Dendritic cell treated with granulocyte-macrophage colony-stimulating factor and Interleukin-4, amounts not matched to agents 40 ng/mL and 50 ng/mL, for 4 days (primary cell): ENCODE measurements around the gene AJAP1.

ENCODE experiments used
- H3K27ac Mint-ChIP-seq: one replicate; pipeline ENCODE4 v1.8.0; 2022; ENCODE audit warnings: mild to moderate bottlenecking, mixed read lengths
- H3K27me3 Mint-ChIP-seq: one replicate; pipeline ENCODE4 v1.8.0; 2022; ENCODE audit warnings: mild to moderate bottlenecking, mixed read lengths
- H3K36me3 Mint-ChIP-seq: one replicate; pipeline ENCODE4 v1.8.0; 2022; ENCODE audit warnings: low read depth, mixed read lengths
- H3K4me1 Mint-ChIP-seq: one replicate; pipeline ENCODE4 v1.8.0; 2022; ENCODE audit warnings: low read depth, mixed read lengths
- H3K4me3 Mint-ChIP-seq: one replicate; pipeline ENCODE4 v1.8.0; 2022; ENCODE audit warnings: mild to moderate bottlenecking, moderate library complexity, mixed read lengths
- H3K9me3 Mint-ChIP-seq: one replicate; pipeline ENCODE4 v1.8.0; 2022; ENCODE audit warnings: mixed read lengths
- intact Hi-C: fragments of 100-400 bp; cut with micrococcal nuclease; formaldehyde crosslinking; loops from one replicate; pipeline ENCODE4 v1.15.0; 2022

AJAP1 gene

DNA sequence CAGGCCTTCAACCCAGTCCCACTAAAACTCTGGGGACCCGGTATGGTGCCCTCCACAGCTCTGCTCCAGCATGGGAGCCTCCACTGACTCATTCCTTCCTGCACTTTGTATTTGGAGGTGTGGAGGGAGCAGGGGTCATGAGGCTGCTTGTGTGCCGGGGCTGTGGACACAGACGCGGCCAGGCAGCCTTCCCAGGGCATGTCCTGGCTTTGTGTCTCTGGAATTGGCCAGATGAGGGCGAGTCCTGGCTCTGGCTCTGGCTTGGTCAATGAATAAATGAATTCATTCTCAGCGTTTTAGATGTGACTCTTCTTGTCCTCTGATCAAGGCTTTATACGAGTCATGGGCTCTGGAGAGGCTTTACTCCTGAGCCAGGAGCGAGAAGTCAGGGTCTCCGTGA lies 19.1 kb downstream of the AJAP1 start:
- no peaks in the 10 kb centered on the region for H3K4me1 Mint-ChIP-seq
- no peak overlapping the region for H3K27ac Mint-ChIP-seq
- intact Hi-C loops: no loop called here
- peaks cover 7% of the 10 kb centered on the region for H3K9me3 Mint-ChIP-seq
- H3K36me3 Mint-ChIP-seq: no peaks in the 10 kb centered on the region
- no peaks in the 10 kb centered on the region for H3K27me3 Mint-ChIP-seq
- no peak overlapping the region for H3K4me3 Mint-ChIP-seq

DNA sequence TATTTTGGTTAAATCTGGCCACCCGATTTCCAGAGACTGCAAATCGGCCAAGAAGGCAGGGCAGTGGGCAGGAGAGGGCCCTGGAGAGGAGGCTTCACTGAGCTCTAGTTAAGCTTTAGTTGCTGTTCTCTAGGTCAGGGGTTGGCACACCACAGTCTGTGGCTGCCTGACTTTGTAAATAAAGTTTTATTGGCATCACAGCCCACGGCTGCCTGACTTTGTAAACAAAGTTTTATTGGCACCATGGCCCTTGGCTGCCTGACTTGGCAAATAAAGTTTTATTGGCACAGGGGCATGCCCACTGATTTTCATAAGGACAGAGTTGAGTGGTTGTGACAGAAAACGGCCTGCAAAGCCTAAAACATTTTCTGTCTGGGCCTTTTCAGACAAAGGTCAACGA lies 19.7 kb downstream of the AJAP1 start:
- intact Hi-C loops: no loop called here
- Mint-ChIP-seq H3K36me3 (no peaks in the 10 kb centered on the region), H3K27ac (no peak overlapping the region), H3K27me3 (no peaks in the 10 kb centered on the region), H3K4me1 (no peaks in the 10 kb centered on the region), H3K4me3 (no peak overlapping the region), H3K9me3 (peaks cover 10% of the 10 kb centered on the region)

DNA sequence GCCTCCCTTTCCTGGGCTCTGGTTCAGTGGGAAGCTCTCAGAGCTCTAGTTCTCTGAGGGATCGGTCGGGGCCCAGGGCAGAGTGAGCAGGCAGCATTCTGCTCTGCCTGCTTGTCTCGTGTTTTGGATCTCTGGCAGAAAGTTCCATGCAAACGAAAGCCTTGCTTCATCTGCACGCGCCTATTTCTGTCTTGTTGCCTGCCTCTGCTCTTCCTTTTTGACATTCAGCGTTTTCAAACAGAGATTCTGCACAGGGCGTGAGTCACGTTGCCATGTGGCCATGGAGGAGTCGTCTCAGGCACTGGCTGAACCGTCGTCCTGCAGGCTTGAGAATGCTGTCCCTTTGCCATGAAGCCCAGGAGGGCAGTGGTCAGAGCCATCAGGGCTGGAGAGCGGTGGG lies 20.3 kb downstream of the AJAP1 start:
- Mint-ChIP-seq H3K27ac (no peak overlapping the region), H3K4me3 (no peak overlapping the region), H3K27me3 (no peaks in the 10 kb centered on the region)

DNA sequence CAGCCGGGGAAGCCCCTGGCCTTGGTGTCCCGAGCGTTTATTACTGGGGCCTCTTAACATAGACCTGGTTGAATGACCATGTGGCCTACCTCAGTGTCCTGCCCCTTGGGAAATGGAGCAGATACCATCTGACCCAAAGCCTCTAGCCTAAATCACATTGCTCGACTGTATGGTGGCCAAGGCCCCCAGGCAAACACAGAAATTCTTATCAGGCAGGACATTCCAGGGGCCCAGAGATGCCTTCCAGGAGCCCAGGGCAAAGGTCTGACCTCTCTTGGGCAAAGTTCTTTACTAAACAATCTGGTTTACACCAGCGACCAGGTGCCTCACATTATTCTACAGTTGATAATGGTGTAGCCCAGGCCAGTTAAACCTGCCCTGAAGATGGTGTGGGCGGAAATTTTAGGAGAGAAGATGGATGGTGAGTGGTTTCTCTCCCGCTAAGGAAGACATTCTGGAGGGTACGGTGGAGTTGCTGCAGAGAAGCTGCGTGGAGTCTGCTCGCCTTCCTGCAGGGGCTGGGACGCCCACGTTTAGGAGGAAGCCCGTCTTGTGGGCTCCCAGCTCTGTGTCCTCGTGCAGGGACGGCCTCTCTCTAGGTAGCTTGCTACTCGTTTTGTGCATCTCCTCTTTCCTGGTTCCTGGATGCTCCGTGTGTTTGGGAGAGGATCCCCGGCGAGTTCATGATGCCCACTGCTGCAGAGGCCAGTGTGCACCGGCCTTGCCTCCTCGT lies 21.2 kb downstream of the AJAP1 start:
- Mint-ChIP-seq H3K9me3 (peaks cover 15% of the 10 kb centered on the region), H3K27me3 (no peaks in the 10 kb centered on the region), H3K4me3 (no peak overlapping the region), H3K27ac (no peak overlapping the region), H3K4me1 (no peaks in the 10 kb centered on the region), H3K36me3 (no peaks in the 10 kb centered on the region)
- intact Hi-C loops: no loop called here

More for the DNA sequence above, 20.3 kb downstream of the AJAP1 start:
- intact Hi-C loops: no loop called here
- Mint-ChIP-seq H3K9me3 (peaks cover 11% of the 10 kb centered on the region), H3K36me3 (no peaks in the 10 kb centered on the region), H3K4me1 (no peaks in the 10 kb centered on the region)

DNA sequence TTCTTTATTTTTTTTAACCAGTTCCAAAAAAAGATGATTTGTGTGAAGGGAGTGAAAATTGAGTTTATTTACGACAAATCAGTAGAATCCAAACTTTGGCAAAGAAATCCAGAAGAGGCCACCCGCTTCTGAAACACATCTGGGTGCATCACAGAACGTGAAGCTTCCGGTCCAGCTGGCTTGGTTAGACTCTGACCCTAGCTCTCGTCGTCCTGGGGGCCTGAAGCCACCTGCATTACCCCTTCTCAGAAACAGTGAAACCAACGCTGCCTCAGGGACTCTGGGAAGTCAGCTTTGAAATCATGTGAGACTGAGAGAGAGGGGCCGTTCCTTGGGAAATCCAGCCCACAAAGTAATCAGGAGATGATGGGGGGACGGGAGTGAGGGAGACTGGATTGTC lies 21.8 kb downstream of the AJAP1 start:
- intact Hi-C loops: no loop called here
- H3K9me3 Mint-ChIP-seq: peaks cover 15% of the 10 kb centered on the region
- H3K4me3 Mint-ChIP-seq: no peak overlapping the region
- no peaks in the 10 kb centered on the region for H3K4me1 Mint-ChIP-seq
- no peaks in the 10 kb centered on the region for H3K36me3 Mint-ChIP-seq
- no peak overlapping the region for H3K27ac Mint-ChIP-seq
- no peaks in the 10 kb centered on the region for H3K27me3 Mint-ChIP-seq

DNA sequence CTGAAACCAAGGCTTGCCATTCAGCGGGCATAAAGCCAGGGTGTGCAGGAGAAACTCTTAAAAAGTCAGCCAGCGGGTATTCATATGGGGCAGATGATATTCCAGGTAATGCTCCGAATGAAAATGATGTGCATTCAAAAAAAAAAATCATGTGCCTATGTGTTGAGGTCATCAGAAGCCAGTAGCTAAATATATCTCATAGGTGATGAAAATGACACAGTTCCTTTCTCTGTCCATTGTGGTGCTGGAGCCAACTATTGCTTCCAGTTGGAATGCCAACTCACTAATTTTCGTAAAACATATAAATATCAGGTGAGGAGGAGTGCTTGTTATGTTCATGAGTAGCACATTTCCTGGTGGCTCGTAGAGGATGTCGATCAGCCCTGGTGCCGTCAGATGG lies 23.2 kb downstream of the AJAP1 start:
- intact Hi-C loops: no loop called here
- peaks cover 15% of the 10 kb centered on the region for H3K9me3 Mint-ChIP-seq
- no peaks in the 10 kb centered on the region for H3K36me3 Mint-ChIP-seq
- H3K4me3 Mint-ChIP-seq: no peak overlapping the region
- H3K27me3 Mint-ChIP-seq: no peaks in the 10 kb centered on the region
- H3K27ac Mint-ChIP-seq: no peak overlapping the region
- H3K4me1 Mint-ChIP-seq: no peaks in the 10 kb centered on the region

DNA sequence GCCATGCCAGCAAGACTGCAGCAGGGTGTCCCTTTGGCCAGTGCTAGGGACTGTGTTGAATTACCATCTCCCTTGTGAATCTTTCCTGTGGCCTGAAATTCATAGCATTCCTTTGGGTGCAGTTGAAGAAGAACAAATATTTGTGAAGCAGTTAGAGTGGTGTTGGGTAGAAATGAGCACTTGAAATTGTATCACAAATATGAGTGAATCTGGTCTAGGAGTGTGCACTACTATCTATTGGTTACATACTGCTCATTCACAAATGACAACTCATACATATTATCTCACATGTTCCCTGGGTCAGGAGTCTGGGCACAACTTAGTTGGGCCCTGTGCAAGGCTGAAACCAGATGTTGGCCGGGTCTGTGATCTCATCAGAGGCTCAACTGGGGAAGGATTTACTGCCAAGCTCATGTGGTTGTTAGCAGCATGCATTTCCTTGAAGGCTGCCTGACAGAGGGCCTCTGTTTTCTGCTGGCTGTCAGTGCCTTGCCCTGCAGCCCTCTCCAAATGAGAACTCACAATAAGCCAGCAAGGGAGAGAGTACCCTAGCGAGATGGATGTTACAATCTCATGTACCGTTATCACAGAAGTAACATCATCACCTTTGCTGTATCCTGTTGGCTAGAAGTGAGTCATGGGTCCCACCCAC lies 23.8 kb downstream of the AJAP1 start:
- Mint-ChIP-seq H3K4me3 (no peak overlapping the region), H3K27ac (no peak overlapping the region), H3K9me3 (peaks cover 15% of the 10 kb centered on the region), H3K4me1 (no peaks in the 10 kb centered on the region), H3K36me3 (no peaks in the 10 kb centered on the region), H3K27me3 (no peaks in the 10 kb centered on the region)
- intact Hi-C loops: no loop called here

DNA sequence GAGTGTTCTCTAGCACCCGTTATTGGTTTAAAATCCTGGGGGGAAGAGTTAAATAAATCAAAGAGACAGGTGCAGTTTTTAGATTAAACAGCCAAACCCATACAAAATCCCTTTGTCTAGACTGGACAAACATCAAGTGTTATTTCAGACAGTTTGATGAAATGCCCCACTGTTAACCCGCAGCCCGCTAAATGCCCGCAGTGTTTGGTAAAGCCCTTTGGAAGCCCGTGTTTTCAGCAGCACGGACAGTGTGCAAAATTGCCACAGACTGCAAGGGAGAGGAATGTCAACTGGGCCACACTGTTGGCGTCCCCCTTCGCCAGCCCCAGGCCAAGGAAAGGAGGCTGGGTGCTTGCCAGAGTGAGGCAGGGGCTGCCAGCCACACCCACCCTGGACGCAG lies 26.6 kb downstream of the AJAP1 start:
- Mint-ChIP-seq H3K27me3 (no peaks in the 10 kb centered on the region), H3K27ac (no peak overlapping the region), H3K4me1 (no peaks in the 10 kb centered on the region), H3K4me3 (no peak overlapping the region), H3K9me3 (peaks cover 15% of the 10 kb centered on the region), H3K36me3 (no peaks in the 10 kb centered on the region)
- intact Hi-C loops: no loop called here

DNA sequence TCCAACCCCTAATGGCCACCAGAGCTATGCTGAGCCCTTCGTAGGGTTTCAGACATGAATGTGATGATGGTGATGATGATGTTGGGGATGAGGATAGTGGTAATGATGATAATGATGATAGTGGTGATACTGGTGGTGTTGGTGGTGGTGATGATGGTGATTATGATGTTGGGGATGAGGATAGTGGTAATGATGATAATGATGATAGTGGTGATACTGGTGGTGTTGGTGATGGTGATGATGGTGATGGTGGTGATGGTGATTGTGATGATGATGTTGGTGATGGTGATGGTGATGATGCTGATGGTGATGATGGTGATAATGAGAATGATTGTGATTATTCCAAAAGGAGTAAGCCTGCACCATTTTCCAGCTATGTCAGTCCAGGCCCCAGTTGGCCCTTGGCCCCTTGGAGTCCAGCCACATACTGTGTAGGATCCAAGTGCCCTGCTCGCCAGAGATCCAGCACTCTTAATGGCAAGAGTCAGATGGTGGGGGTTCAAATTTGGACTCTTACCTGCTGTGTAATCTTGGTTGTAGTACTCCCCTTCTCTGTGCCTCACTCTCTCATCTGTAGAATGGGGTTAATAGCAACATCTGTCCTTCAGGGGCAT lies 28.3 kb downstream of the AJAP1 start:
- Mint-ChIP-seq H3K4me1 (no peaks in the 10 kb centered on the region), H3K27ac (no peak overlapping the region), H3K36me3 (no peaks in the 10 kb centered on the region), H3K4me3 (no peak overlapping the region), H3K27me3 (no peaks in the 10 kb centered on the region), H3K9me3 (peaks cover 15% of the 10 kb centered on the region)
- intact Hi-C loops: no loop called here

DNA sequence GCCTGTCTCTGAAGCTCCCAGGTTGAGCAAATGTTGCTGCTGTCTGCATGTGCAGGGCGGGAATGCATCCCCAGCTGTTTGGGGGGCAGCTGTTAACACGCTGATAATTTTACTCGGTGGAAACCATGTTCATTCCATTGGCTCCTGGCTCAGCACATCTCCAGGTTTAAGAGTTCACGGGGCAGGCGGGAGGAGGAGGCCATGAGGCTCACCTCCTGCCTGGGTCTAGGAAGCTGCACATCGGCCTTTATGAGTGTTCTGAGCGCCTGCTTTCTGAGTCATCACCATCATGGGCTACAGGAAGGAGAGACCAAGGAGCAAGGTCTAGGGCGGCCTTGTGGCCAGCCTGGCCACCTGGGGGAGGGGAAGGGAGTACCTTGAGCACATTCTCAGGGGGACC lies 29.7 kb downstream of the AJAP1 start:
- no peaks in the 10 kb centered on the region for H3K4me1 Mint-ChIP-seq
- no peak overlapping the region for H3K4me3 Mint-ChIP-seq
- intact Hi-C loops: no loop called here
- H3K27me3 Mint-ChIP-seq: no peaks in the 10 kb centered on the region
- no peaks in the 10 kb centered on the region for H3K36me3 Mint-ChIP-seq
- peaks cover 5% of the 10 kb centered on the region for H3K9me3 Mint-ChIP-seq
- H3K27ac Mint-ChIP-seq: no peak overlapping the region

DNA sequence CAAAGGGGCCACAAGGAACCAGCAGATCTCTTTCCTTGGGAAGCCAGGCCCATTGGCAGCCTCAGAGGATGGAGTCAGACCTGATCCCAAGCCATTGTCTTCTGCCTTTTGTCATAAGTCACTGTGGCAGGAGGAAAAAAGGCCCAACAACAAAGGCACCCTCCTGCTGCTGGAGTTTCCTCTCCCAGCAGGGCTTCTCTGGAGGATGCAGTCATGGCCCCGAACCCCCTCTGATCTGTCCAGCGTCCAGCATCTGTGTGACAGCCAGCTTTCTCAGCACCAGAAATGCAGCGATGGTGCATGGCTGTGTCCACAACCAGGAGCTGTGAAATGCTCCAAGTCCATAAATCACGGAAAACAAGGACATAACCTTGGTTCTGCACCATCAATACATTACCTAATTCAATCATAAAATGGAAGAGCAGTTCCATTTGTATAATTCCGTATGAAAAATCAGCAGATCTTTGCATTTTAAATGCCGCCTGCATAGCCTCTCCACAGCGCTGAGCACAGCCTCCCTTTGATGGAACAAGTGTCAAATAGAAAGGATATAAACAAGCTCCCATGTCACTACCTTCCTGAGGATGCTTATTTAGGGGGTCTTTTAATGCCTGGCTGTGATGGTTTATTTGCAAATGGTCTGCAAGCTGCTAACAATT lies 30.6 kb downstream of the AJAP1 start:
- H3K4me3 Mint-ChIP-seq: no peak overlapping the region
- no peaks in the 10 kb centered on the region for H3K27me3 Mint-ChIP-seq
- H3K36me3 Mint-ChIP-seq: no peaks in the 10 kb centered on the region

DNA sequence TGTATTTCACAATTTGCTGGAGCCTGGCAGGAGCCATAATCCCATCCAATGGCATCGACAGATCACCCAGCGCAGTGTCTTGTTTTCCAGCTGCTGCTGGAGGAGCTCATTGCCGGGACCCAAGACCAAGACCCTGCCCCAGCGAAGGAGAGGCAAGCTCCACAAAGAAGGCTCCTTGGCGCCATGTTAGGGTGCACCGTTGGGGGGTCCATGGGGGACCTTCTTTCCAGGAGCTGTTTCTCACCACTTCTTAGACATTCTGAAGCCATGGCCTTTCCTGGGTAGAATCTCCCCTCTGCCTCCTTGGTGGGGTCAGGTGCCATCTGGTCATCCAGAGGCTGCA lies 31.1 kb downstream of the AJAP1 start:
- Mint-ChIP-seq H3K27me3 (no peaks in the 10 kb centered on the region), H3K27ac (no peak overlapping the region), H3K4me1 (no peaks in the 10 kb centered on the region), H3K36me3 (no peaks in the 10 kb centered on the region), H3K9me3 (no peaks in the 10 kb centered on the region), H3K4me3 (no peak overlapping the region)
- intact Hi-C loops: no loop called here

More for the DNA sequence above, 30.6 kb downstream of the AJAP1 start:
- Mint-ChIP-seq H3K9me3 (peaks cover 1% of the 10 kb centered on the region), H3K4me1 (no peaks in the 10 kb centered on the region), H3K27ac (no peak overlapping the region)
- intact Hi-C loops: no loop called here

DNA sequence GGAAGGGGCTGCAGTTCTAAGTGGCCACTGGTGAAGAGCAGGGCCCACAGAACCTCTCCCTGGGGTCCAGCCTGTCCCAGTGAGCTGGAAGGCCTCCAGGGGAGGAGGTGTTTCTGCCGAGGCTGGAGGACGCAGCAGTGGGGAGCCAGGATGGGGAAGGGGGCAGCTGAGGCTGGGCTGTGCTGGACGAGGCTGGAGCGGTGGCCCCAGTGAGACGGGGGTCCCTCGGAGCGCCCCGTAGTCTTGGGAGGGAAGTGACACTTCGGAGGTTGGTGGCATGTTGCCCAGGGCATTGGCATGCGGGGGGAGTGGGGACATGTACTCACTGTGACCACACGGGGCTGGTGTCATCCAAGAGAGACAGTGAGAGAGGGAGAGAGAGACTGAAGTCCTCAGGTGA lies 33.5 kb downstream of the AJAP1 start:
- Mint-ChIP-seq H3K36me3 (no peaks in the 10 kb centered on the region), H3K4me1 (no peaks in the 10 kb centered on the region), H3K27me3 (no peaks in the 10 kb centered on the region), H3K27ac (no peak overlapping the region), H3K9me3 (no peaks in the 10 kb centered on the region), H3K4me3 (no peak overlapping the region)
- intact Hi-C loops: no loop called here

DNA sequence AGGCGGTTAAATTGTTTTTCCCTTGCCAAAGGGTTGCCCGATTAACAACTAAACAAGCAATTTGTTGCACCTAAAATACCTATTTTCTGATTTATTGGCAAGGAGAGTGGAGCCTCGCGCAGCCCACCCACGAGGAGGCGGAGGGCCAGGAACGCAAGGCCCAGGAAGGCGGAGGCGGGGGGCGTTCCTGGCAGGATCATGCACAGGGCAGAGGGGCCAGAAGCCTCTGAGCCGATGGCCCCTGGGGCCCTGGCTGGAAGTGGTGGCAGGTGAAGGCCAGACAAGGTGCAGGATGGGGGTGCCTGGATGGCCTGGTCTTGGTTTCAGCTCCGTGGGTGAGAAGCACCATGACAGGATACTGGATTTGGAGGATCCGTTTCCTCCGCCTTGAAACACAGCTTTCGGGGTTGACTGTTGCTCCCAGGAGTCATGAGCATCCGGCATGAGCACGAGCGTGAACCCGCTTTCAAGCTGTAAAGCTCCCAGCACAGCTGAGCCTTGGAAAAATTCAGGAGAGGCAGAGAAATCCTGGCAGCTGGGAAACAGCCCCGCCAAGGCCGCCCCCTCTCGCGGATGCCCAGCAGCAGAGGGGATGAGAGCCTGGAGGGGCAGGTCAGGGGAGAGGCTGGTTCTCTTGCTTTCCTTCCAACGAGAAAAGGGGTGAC lies 35.0 kb downstream of the AJAP1 start:
- H3K27me3 Mint-ChIP-seq: no peaks in the 10 kb centered on the region
- H3K9me3 Mint-ChIP-seq: no peaks in the 10 kb centered on the region
- no peaks in the 10 kb centered on the region for H3K36me3 Mint-ChIP-seq
- no peak overlapping the region for H3K27ac Mint-ChIP-seq
- no peaks in the 10 kb centered on the region for H3K4me1 Mint-ChIP-seq
- no peak overlapping the region for H3K4me3 Mint-ChIP-seq
- intact Hi-C loops: no loop called here
